PC-9 (cell line): Measurements from ENCODE around the gene CFAP99. TPM values are rescaled to one million over a fixed set of nuclear protein-coding genes. Genes with fewer than 3 reads are reported as not detected.
A peak's percentile ranks its signal among the peaks of the same experiment; 100 is the strongest.

ENCODE experiments used
- BruUV-seq: library from RNA; stranded (reverse); fragments of 400-500 nt; replicated peaks from 2 replicates; lab custom pipeline; 2021; lab: Mats Ljungman, UMichigan
- CTCF ChIA-PET: fragments of 300-600 bp; sonication (Branson Sonifier 250); formaldehyde crosslinking; loops from one replicate; lab custom pipeline; 2022; ENCODE audit warnings: antibody characterized with exemption; lab: Charles Lee
- POLR2A ChIA-PET: fragments of 300-600 bp; sonication (Branson Sonifier 250); formaldehyde crosslinking; loops from one replicate; lab custom pipeline; 2022; ENCODE audit warnings: antibody characterized with exemption; ENCODE audit not compliant: unreplicated experiment; lab: Charles Lee
- DNase-seq, 2 experiments: peaks; one replicate each; pipeline versions ENCODE4 v3.0.0 to v3.0.0-alpha.2; 2015 to 2022; ENCODE audit warnings: mixed read lengths in 1 of 2
- H2AFZ ChIP-seq: fragments of 200-600 bp; sonication (generic); 2 replicates; pipeline ENCODE4 v1.8.1; 2017; ENCODE audit warnings: antibody characterized with exemption
- H3F3A ChIP-seq: fragments of 200-600 bp; sonication (generic); 2 replicates; pipeline ENCODE4 v1.8.1; 2017; ENCODE audit warnings: antibody characterized with exemption, mild to moderate bottlenecking, low read depth; ENCODE audit not compliant: insufficient read depth
- H3K27ac ChIP-seq: fragments of 200-600 bp; sonication (generic); 2 replicates; pipeline ENCODE4 v1.6.1; 2016; ENCODE audit warnings: mixed run types
- H3K27me3 ChIP-seq: fragments of 200-600 bp; sonication (generic); 2 replicates; pipeline ENCODE4 v1.6.1; 2016; ENCODE audit warnings: low read depth, mixed run types; ENCODE audit not compliant: insufficient read depth
- H3K36me3 ChIP-seq: fragments of 200-600 bp; sonication (generic); 2 replicates; pipeline ENCODE4 v1.6.1; 2016; ENCODE audit warnings: low read depth, mixed run types
- H3K4me1 ChIP-seq: fragments of 200-600 bp; sonication (generic); replicated peaks from 2 replicates; pipeline ENCODE4 v1.6.1; 2016; ENCODE audit warnings: mixed run types; ENCODE audit not compliant: insufficient read depth
- H3K4me2 ChIP-seq: fragments of 200-600 bp; sonication (generic); 2 replicates; pipeline ENCODE4 v1.6.1; 2017; ENCODE audit warnings: mixed run types
- H3K4me3 ChIP-seq: fragments of 200-600 bp; sonication (generic); 2 replicates; pipeline ENCODE4 v1.6.1; 2016; ENCODE audit warnings: mixed run types
- H3K79me2 ChIP-seq: fragments of 200-600 bp; sonication (generic); 2 replicates; pipeline ENCODE4 v1.6.1; 2017; ENCODE audit warnings: low read depth, mixed run types
- H3K9me2 ChIP-seq: fragments of 200-600 bp; sonication (generic); 2 replicates; pipeline ENCODE4 v1.8.1; 2017; ENCODE audit warnings: mild to moderate bottlenecking; ENCODE audit not compliant: insufficient read depth
- H3K9me3 ChIP-seq: fragments of 200-600 bp; sonication (generic); 2 replicates; pipeline ENCODE4 v1.8.1; 2016; ENCODE audit warnings: low read depth; ENCODE audit not compliant: insufficient read depth
- H4K20me1 ChIP-seq: fragments of 200-600 bp; sonication (generic); 2 replicates; pipeline ENCODE4 v1.8.1; 2017; ENCODE audit not compliant: insufficient read depth
- CTCF ChIP-seq: fragments of 200-600 bp; sonication (generic); conservative IDR thresholded peaks from 2 replicates; pipeline ENCODE4 v1.6.1; 2017; ENCODE audit warnings: mixed run types, antibody characterized with exemption, mild to moderate bottlenecking, moderate library complexity
- EZH2 ChIP-seq: fragments of 200-600 bp; sonication (generic); IDR thresholded peaks from 2 replicates; pipeline ENCODE4 v1.8.0; 2017; ENCODE audit warnings: antibody characterized with exemption, low read depth
- intact Hi-C: fragments of 100-400 bp; cut with micrococcal nuclease; formaldehyde crosslinking; loops from one replicate; pipeline ENCODE4 v1.10.0; 2022; ENCODE audit not compliant: unreplicated experiment
- total RNA-seq: library from RNA; stranded (reverse); gene quantifications from 2 replicates; pipeline ENCODE4 v1.2.3, GENCODE V29; 2021

The CFAP99 gene
- total RNA-seq, 1 experiment from 2014 or later, result 0.85 TPM

- TF ChIP-seq EZH2 (no peak), CTCF (no peak)
- Histone ChIP-seq H3F3A (peaks cover 2% of the 10 kb centered on the region), H3K4me3 (peak within 1 kb of the TSS; percentile 54; the same call in 1 of the 2 replicates), H3K36me3 (no peaks in the 10 kb centered on the region), H3K27me3 (peaks cover 45% of the 10 kb centered on the region), H4K20me1 (no peaks in the 10 kb centered on the region), H3K4me1 (peaks cover 11% of the 10 kb centered on the region), H3K4me2 (peak within 1 kb of the TSS; percentile 92), H3K9me3 (no peaks in the 10 kb centered on the region), H3K9me2 (no peaks in the 10 kb centered on the region), H3K27ac (no peak within 1 kb of the TSS), H3K79me2 (no peaks in the 10 kb centered on the region), H2AFZ (peak within 1 kb of the TSS; percentile 75)
- DNase-seq, result no peak
- ChIA-PET POLR2A (no interaction called here), CTCF (no interaction called here)
- intact Hi-C loops, result loop anchor here (1.0 to 10.0 kb wide), 2 partner anchors 47 to 156 kb away; partner anchors contain the start of genes MXD4 and RNF4
- BruUV-seq, result no TSS peak
Observed at GRCh38 chr4:2417765-2418649, 748 bp upstream of the CFAP99 start, which contains the start of gene ZFYVE28. Gene ZFYVE28 (minus strand): TSS chr4:2418645. CDS start chr4:2418323, 322 bp downstream.

- POLR2A ChIA-PET, result no interaction called here
Observed at GRCh38 chr4:2419814-2420213, 1.1 kb downstream of the CFAP99 start.

GRCh38 chr4:2421928-2422327, 3.2 kb downstream of the CFAP99 start:
- TF ChIP-seq CTCF (no peak), EZH2 (no peak)
- intact Hi-C loops, result no loop called here
- no TSS peak for BruUV-seq
- H3K36me3 ChIP-seq, result no peaks in the 10 kb centered on the region
- CTCF ChIA-PET, result no interaction called here
- H3K9me2 ChIP-seq, result no peaks in the 10 kb centered on the region
- peaks cover 48% of the 10 kb centered on the region for H3K27me3 ChIP-seq
- H4K20me1 ChIP-seq, result no peaks in the 10 kb centered on the region
- H3K4me1 ChIP-seq, result no peaks in the 10 kb centered on the region
- POLR2A ChIA-PET, result no interaction called here
- H3K9me3 ChIP-seq, result no peaks in the 10 kb centered on the region
- H2AFZ ChIP-seq, result no peak overlapping the region
- H3K4me3 ChIP-seq, result no peak overlapping the region
- no peak for DNase-seq
- no peak overlapping the region for H3K4me2 ChIP-seq
- no peaks in the 10 kb centered on the region for H3F3A ChIP-seq
- H3K27ac ChIP-seq, result no peak overlapping the region
- no peaks in the 10 kb centered on the region for H3K79me2 ChIP-seq

More at GRCh38 chr4:2419814-2420213, 1.1 kb downstream of the CFAP99 start:
- H3K9me2 ChIP-seq, result no peaks in the 10 kb centered on the region
- H3K9me3 ChIP-seq, result no peaks in the 10 kb centered on the region
- TF ChIP-seq CTCF (no peak), EZH2 (no peak)
- no peaks in the 10 kb centered on the region for H4K20me1 ChIP-seq
- no peak for DNase-seq
- no peak overlapping the region for H3K4me3 ChIP-seq
- intact Hi-C loops, result loop anchor here (10.0 kb wide), 1 partner anchor 45 kb away; the partner anchor contains the start of gene RNF4
- no TSS peak for BruUV-seq
- no peaks in the 10 kb centered on the region for H3K79me2 ChIP-seq
- no peak overlapping the region for H2AFZ ChIP-seq
- H3K4me1 ChIP-seq, result no peaks in the 10 kb centered on the region
- H3K4me2 ChIP-seq, result no peak overlapping the region
- H3K27me3 ChIP-seq, result peaks cover 46% of the 10 kb centered on the region
- CTCF ChIA-PET, result no interaction called here
- H3F3A ChIP-seq, result no peaks in the 10 kb centered on the region
- H3K27ac ChIP-seq, result no peak overlapping the region
- H3K36me3 ChIP-seq, result no peaks in the 10 kb centered on the region
